ENCODE data around the gene ARID5A.
A peak's percentile ranks its signal among the peaks of the same experiment; 100 is the strongest.
"Not testable (repeated sequence)": the region's sequence is repeated elsewhere in the genome, so short reads cannot be mapped to it uniquely, and the experiment has no call there.

The ARID5A gene

DNA sequence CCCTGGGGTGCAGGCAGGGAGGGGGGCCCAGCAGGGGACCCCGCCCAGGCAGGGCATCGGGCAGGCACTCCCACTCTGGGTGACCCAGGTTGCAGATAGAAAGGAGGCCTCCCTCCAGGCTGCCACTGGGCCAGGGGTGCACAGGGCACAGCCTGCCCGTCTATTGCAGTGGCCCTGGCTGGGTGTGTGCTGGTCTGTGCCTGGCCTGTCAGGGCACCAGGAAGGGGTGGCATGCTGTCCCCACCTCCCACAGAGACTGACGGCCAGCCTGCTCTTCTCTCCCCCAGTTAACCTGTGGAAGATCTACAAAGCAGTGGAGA, 12.9 kb downstream of the ARID5A start:
- Histone ChIP-seq H3K27ac (no peak overlapping the region), H3K36me3 (ENCODE audit: insufficient read depth, low read length) (no peaks in the 10 kb centered on the region), H3K9me3 (ENCODE audit: low read depth, low read length) (no peaks in the 10 kb centered on the region), H3K9ac (ENCODE audit: insufficient read length) (no peak overlapping the region), H3K4me3 (no peak overlapping the region)
- TF ChIP-seq POLR2AphosphoS5 (IDR thresholded peaks at IDR 0.05; ENCODE audit: borderline replicate concordance, low read depth, low read length), result no peak
- TF ChIP-seq EZH2 (IDR thresholded peaks at IDR 0.05), result no peak
- TF ChIP-seq FOXP2 (optimal IDR thresholded peaks at IDR 0.05; ENCODE audit: control extremely low read depth, extremely low read length, insufficient read depth), result no peak
- no peak for DNase-seq (ENCODE audit: low read depth, low spot score)

- Histone ChIP-seq H3K9me3 (ENCODE audit: low read depth, low read length) (no peaks in the 10 kb centered on the region), H3K36me3 (ENCODE audit: insufficient read depth, low read length) (no peaks in the 10 kb centered on the region), H3K9ac (ENCODE audit: insufficient read length) (no peak overlapping the region), H3K27ac (no peak overlapping the region), H3K4me3 (no peak overlapping the region)
- no peak for DNase-seq (ENCODE audit: low read depth, low spot score)
- TF ChIP-seq POLR2AphosphoS5 (IDR thresholded peaks at IDR 0.05; ENCODE audit: borderline replicate concordance, low read depth, low read length), result no peak
- TF ChIP-seq FOXP2 (optimal IDR thresholded peaks at IDR 0.05; ENCODE audit: control extremely low read depth, extremely low read length, insufficient read depth), result no peak
- no peak for TF ChIP-seq EZH2 (IDR thresholded peaks at IDR 0.05)
Measured at GRCh38 chr2:96549967-96550786, 13.6 kb downstream of the ARID5A start.

DNA sequence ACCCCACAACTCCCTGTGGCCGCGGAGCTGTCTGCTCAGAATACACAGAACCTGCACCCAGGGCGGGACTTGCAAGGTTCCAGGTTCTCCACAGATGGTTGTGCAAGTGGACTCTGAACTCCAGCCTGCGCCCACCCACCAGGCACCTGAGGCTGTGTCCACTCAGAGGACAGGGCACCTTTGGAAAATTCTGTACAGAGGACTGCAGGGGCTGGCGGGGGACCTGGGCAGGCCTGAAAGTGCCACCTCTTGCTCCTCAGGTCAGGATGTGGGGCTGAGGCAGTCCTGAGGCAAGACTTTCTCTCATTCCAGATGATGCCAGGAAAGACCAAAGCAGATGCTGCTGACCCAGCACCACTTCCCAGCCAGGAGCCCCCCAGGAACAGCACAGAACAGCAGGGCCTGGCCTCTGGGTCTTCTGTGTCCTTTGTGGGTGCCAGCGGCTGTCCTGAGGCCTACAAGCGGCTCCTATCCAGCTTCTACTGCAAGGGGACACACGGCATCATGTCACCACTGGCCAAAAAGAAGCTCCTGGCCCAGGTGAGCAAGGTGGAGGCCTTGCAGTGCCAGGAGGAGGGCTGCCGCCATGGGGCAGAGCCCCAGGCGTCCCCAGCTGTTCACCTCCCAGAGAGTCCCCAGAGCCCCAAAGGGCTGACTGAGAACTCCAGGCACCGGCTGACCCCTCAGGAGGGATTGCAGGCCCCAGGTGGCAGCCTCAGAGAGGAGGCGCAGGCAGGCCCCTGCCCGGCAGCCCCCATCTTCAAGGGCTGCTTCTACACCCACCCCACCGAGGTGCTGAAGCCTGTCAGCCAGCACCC, 14.4 kb downstream of the ARID5A start:
- H3K36me3 ChIP-seq (ENCODE audit: insufficient read depth, low read length), result no peaks in the 10 kb centered on the region
- H3K27ac ChIP-seq, result no peak overlapping the region
- no peak for DNase-seq (ENCODE audit: low read depth, low spot score)
- TF ChIP-seq POLR2AphosphoS5 (IDR thresholded peaks at IDR 0.05; ENCODE audit: borderline replicate concordance, low read depth, low read length) (no peak), EZH2 (IDR thresholded peaks at IDR 0.05) (no peak), FOXP2 (optimal IDR thresholded peaks at IDR 0.05; ENCODE audit: control extremely low read depth, extremely low read length, insufficient read depth) (no peak)
- H3K9me3 ChIP-seq (ENCODE audit: low read depth, low read length), result no peaks in the 10 kb centered on the region
- no peak overlapping the region for H3K9ac ChIP-seq (ENCODE audit: insufficient read length)
- H3K4me3 ChIP-seq, result no peak overlapping the region

DNA sequence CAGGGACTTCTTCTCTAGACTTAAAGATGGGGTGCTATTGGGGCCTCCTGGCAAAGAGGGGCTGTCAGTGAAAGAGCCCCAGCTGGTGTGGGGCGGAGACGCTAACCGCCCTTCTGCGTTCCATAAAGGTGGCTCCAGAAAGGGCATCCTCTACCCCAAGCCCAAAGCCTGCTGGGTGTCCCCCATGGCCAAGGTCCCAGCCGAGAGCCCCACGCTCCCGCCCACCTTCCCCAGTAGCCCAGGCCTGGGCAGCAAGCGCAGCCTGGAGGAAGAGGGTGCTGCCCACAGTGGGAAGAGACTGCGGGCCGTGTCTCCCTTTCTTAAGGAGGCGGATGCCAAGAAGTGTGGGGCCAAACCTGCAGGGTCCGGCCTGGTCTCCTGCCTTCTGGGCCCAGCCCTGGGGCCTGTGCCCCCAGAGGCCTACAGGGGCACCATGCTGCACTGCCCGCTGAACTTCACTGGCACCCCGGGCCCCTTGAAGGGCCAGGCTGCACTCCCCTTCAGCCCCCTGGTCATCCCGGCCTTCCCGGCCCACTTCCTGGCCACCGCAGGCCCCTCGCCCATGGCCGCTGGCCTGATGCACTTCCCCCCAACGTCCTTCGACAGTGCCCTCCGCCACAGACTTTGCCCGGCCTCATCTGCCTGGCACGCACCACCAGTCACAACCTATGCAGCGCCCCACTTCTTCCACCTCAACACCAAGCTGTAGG, 15.2 kb downstream of the ARID5A start:
- Histone ChIP-seq H3K9me3 (ENCODE audit: low read depth, low read length) (no peaks in the 10 kb centered on the region), H3K27ac (no peak overlapping the region), H3K36me3 (ENCODE audit: insufficient read depth, low read length) (no peaks in the 10 kb centered on the region), H3K9ac (ENCODE audit: insufficient read length) (no peak overlapping the region), H3K4me3 (no peak overlapping the region)
- TF ChIP-seq FOXP2 (optimal IDR thresholded peaks at IDR 0.05; ENCODE audit: control extremely low read depth, extremely low read length, insufficient read depth), result no peak
- no peak for TF ChIP-seq EZH2 (IDR thresholded peaks at IDR 0.05)
- no peak for TF ChIP-seq POLR2AphosphoS5 (IDR thresholded peaks at IDR 0.05; ENCODE audit: borderline replicate concordance, low read depth, low read length)
- no peak for DNase-seq (ENCODE audit: low read depth, low spot score)

DNA sequence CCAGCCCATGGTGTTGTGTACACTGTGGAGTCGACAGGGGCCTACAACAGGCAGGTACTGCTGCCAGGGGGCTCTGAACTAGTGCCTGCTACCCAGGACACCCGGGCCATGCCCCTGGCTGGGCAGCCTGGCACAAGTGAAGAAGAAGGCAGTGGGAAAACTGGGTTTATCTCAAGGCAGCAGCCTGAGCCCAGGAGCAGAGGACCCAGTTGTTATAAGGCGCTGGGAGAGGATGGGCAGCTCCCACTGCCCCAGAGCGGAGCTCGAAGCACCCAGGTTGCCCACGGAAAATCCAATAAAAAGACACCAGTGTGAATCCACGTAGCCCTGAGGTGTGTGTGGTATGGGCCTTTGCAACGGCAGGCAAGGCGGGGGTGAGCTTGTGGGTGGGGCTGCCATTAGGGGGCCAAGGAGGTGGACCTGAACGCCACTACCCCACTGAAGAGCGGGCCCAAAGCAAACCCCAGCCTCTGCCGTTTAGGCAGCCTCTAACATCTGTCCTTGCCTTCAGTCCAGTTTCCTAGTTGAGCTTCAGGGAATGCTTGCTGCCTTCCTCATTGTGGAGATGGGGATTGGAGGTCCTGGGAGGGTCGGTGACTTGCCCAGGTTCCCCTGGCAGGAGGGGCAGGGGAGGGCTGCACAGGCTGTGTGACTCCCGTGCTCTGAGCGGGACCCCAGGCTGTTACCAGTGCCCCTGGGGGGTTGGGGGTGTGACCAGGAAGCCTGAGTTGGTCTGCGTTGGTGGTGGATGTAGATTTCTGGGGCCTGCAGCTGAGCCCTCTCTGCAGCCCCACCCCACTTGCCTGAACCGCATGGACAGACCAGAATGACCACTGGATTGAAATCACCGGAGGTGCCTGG, 16.0 kb downstream of the ARID5A start:
- Histone ChIP-seq H3K9ac (ENCODE audit: insufficient read length) (no peak overlapping the region), H3K9me3 (ENCODE audit: low read depth, low read length) (no peaks in the 10 kb centered on the region), H3K4me3 (no peak overlapping the region), H3K27ac (no peak overlapping the region), H3K36me3 (ENCODE audit: insufficient read depth, low read length) (no peaks in the 10 kb centered on the region)
- TF ChIP-seq FOXP2 (optimal IDR thresholded peaks at IDR 0.05; ENCODE audit: control extremely low read depth, extremely low read length, insufficient read depth) (no peak), POLR2AphosphoS5 (IDR thresholded peaks at IDR 0.05; ENCODE audit: borderline replicate concordance, low read depth, low read length) (no peak), EZH2 (IDR thresholded peaks at IDR 0.05) (no peak)
- no peak for DNase-seq (ENCODE audit: low read depth, low spot score)

DNA sequence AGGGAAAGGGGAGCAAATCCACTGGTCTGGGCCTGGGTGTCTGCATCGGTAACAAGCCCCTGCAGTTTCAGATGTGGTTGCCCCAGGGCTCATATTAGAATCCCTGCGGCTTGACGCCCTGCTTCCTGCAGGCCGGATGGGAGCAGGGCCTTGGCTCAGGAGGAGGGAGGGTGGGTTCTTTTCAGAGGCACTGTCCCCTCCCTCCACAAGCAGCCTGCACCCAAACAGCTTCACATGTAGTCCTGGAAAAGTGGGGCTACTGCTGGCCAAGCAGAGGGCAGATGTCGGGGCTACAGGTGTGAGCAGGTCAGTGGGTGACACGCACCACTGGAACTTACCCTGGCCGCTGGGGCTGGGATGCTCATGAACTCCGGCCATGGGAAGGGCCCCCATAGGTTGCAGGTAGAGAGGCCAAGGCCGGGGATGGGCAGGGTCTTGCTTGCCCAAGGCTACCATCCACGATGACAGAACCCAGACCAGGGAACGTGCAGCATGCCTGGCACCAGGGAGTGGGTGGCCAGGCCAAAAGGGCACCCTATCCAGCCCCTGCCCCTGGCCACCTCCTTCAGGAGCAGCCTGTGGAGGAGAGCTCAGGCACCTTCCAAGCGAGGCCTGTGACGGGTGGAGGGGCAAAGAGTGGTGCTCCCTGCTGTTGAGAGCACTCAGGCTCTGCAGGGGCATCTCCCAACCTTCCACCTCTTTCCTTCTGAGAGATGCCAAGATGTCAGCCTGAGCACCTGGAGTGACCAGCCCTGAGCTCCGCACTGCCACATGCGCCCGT, 16.8 kb downstream of the ARID5A start:
- no peak for DNase-seq (ENCODE audit: low read depth, low spot score)
- Histone ChIP-seq H3K9ac (ENCODE audit: insufficient read length) (no peak overlapping the region), H3K9me3 (ENCODE audit: low read depth, low read length) (no peaks in the 10 kb centered on the region), H3K27ac (no peak overlapping the region), H3K36me3 (ENCODE audit: insufficient read depth, low read length) (no peaks in the 10 kb centered on the region), H3K4me3 (no peak overlapping the region)
- no peak for TF ChIP-seq POLR2AphosphoS5 (IDR thresholded peaks at IDR 0.05; ENCODE audit: borderline replicate concordance, low read depth, low read length)
- no peak for TF ChIP-seq EZH2 (IDR thresholded peaks at IDR 0.05)
- no peak for TF ChIP-seq FOXP2 (optimal IDR thresholded peaks at IDR 0.05; ENCODE audit: control extremely low read depth, extremely low read length, insufficient read depth)

DNA sequence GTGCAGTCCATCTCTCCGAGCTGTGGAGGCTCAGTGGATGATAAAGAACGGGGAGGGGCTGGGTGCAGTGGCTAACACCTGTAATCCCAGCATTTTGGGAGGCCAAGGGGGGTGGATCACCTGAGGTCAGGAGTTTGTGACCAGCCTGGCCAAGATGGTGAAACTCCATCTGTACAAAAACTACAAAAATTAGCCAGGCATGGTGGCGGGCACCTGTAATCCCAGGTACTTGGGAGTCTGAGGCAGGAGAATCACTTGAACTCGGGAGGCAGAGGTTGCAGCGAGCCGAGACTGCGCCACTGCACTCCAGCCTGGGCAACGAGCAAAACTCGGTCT, 17.4 kb downstream of the ARID5A start:
- DNase-seq (ENCODE audit: low read depth, low spot score); H3K9ac ChIP-seq (ENCODE audit: insufficient read length); H3K27ac ChIP-seq; H3K9me3 ChIP-seq (ENCODE audit: low read depth, low read length); H3K36me3 ChIP-seq (ENCODE audit: insufficient read depth, low read length): not testable (repeated sequence)
- peak overlapping the region; percentile 45; the same call in 1 of the 2 replicates for H3K4me3 ChIP-seq

Data from SK-N-MC (cell line).